Calu3 (cell line): ENCODE measurements around the gene PSG4. TPM values are rescaled to one million over a fixed set of nuclear protein-coding genes. Genes with fewer than 3 reads are reported as not detected.
"Not testable (repeated sequence)": the region's sequence is repeated elsewhere in the genome, so short reads cannot be mapped to it uniquely, and the experiment has no call there.

Experiments
- BruUV-seq: library from RNA; stranded (reverse); fragments of 400-500 nt; replicated peaks from 2 replicates; lab custom pipeline; 2021; lab: Mats Ljungman, UMichigan
- CTCF ChIA-PET: fragments of 300-600 bp; sonication (Branson Sonifier 250); formaldehyde crosslinking; loops from one replicate; lab custom pipeline; 2022; ENCODE audit warnings: antibody characterized with exemption; lab: Charles Lee
- DNase-seq: peaks from one replicate; pipeline ENCODE4 v3.0.0; 2022
- H3K27ac Mint-ChIP-seq: one replicate; pipeline ENCODE4 v1.8.0; 2022; ENCODE audit warnings: mixed read lengths; ENCODE audit not compliant: unreplicated experiment
- H3K27me3 Mint-ChIP-seq: one replicate; pipeline ENCODE4 v1.8.0; 2022; ENCODE audit warnings: mixed read lengths; ENCODE audit not compliant: unreplicated experiment
- H3K36me3 Mint-ChIP-seq: one replicate; pipeline ENCODE4 v1.8.0; 2022; ENCODE audit warnings: mild to moderate bottlenecking, moderate library complexity, mixed read lengths; ENCODE audit not compliant: insufficient read depth, unreplicated experiment
- H3K4me1 Mint-ChIP-seq: one replicate; pipeline ENCODE4 v1.8.0; 2022; ENCODE audit warnings: mild to moderate bottlenecking, low read depth, mixed read lengths; ENCODE audit not compliant: unreplicated experiment
- H3K4me3 Mint-ChIP-seq: one replicate; pipeline ENCODE4 v1.8.0; 2022; ENCODE audit warnings: mild to moderate bottlenecking, low read depth, moderate library complexity, mixed read lengths; ENCODE audit not compliant: unreplicated experiment
- H3K9me3 Mint-ChIP-seq: one replicate; pipeline ENCODE4 v1.8.0; 2022; ENCODE audit warnings: low read depth, mixed read lengths; ENCODE audit not compliant: unreplicated experiment
- intact Hi-C: fragments of 100-400 bp; cut with micrococcal nuclease; formaldehyde crosslinking; loops from one replicate; pipeline ENCODE4 v1.10.0; 2022; ENCODE audit not compliant: unreplicated experiment
- total RNA-seq: library from RNA; stranded (reverse); gene quantifications from 2 replicates; pipeline ENCODE4 v1.2.3, GENCODE V29; 2022
- TF ChIP-seq, protein P1 (sequence below): fragments of 200-600 bp; IDR thresholded peaks from one replicate; pipeline ENCODE4 v1.8.0; 2022; ENCODE audit warnings: antibody characterized with exemption; ENCODE audit not compliant: unreplicated experiment

Gene PSG4
- total RNA-seq, 1 experiment from 2014 or later = 11.2 TPM

GRCh38 chr19:43207991-43208390 is 2.6 kb upstream of the PSG4 start:
- Mint-ChIP-seq H3K4me3 (no peak overlapping the region), H3K4me1 (peaks cover 53% of the 10 kb centered on the region), H3K36me3 (peaks cover 11% of the 10 kb centered on the region), H3K9me3 (no peaks in the 10 kb centered on the region), H3K27me3 (no peaks in the 10 kb centered on the region), H3K27ac (no peak overlapping the region)
- TF ChIP-seq, protein P1, sequence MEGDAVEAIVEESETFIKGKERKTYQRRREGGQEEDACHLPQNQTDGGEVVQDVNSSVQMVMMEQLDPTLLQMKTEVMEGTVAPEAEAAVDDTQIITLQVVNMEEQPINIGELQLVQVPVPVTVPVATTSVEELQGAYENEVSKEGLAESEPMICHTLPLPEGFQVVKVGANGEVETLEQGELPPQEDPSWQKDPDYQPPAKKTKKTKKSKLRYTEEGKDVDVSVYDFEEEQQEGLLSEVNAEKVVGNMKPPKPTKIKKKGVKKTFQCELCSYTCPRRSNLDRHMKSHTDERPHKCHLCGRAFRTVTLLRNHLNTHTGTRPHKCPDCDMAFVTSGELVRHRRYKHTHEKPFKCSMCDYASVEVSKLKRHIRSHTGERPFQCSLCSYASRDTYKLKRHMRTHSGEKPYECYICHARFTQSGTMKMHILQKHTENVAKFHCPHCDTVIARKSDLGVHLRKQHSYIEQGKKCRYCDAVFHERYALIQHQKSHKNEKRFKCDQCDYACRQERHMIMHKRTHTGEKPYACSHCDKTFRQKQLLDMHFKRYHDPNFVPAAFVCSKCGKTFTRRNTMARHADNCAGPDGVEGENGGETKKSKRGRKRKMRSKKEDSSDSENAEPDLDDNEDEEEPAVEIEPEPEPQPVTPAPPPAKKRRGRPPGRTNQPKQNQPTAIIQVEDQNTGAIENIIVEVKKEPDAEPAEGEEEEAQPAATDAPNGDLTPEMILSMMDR = no peak
- DNase-seq = no peak
- intact Hi-C loops = loop anchor here (10.0 kb wide), 1 partner anchor 217 kb away; no protein-coding TSS in a partner anchor
- CTCF ChIA-PET = interaction anchor here (1.6 kb wide), 1 partner anchor 16 kb away, joined by 4 read pairs; no protein-coding TSS in a partner anchor
- no TSS peak for BruUV-seq

DNA sequence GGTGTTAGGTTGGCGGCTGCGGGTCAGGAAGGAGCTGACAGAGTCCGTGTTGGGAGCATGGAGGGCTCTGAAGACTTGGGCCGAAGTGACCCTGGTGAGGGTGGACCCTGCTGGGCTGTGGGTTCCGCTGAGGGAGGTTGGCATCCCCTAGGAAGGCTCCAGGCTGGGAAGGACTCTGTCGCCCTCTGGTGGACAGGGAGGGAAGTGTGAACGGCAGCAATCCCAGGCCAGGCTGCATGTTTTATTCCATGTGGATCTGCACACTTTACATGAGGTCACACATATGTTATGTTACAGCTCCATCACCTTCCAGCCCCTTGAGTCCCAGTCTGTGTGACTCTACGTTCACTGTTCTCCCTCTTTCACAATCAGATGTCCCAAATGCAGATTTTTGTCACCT is 1.7 kb upstream of the PSG4 start:
- TF ChIP-seq, protein P1 = peak; percentile 94
- Mint-ChIP-seq H3K4me1 (peaks cover 61% of the 10 kb centered on the region), H3K36me3 (peaks cover 19% of the 10 kb centered on the region)
- not testable (repeated sequence) for BruUV-seq, H3K9me3 Mint-ChIP-seq, H3K27me3 Mint-ChIP-seq, H3K27ac Mint-ChIP-seq, H3K4me3 Mint-ChIP-seq
- peak; percentile 81 for DNase-seq
- intact Hi-C loops = loop anchor here (10.0 kb wide), 1 partner anchor 218 kb away; no protein-coding TSS in a partner anchor
- CTCF ChIA-PET = interaction anchor here (0.6 to 1.6 kb wide), 3 partner anchors 15 to 102 kb away, joined by 3 to 6 read pairs (median 4); no protein-coding TSS in a partner anchor

DNA sequence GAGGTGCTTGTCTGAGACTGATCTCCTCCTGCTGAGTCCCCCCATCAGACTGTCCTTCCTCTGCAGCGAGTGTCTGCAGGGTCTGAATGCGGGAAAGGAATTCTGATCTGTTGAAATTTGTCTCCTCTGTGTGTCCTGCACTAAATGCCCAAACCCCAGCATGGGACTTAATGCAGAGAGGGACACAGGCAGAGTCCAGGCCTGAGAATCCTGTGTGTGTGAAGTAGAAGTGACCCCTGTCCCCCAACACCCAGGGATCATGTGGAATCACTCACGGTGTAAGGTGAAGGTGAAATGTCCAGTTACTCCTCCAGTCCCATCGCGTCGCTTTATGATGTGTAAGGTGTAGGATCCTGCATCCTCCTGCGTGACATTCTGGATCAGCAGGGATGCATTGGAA is 1.8 kb downstream of the PSG4 start:
- peak overlapping the region; percentile 99 for H3K27ac Mint-ChIP-seq
- DNase-seq, H3K9me3 Mint-ChIP-seq, CTCF ChIA-PET, H3K27me3 Mint-ChIP-seq, BruUV-seq: not testable (repeated sequence)
- intact Hi-C loops = loop anchor here (5.0 to 10.0 kb wide), 2 partner anchors 96 to 221 kb away; no protein-coding TSS in a partner anchor
- peak overlapping the region; percentile 32 for H3K4me3 Mint-ChIP-seq
- H3K4me1 Mint-ChIP-seq = peaks cover 97% of the 10 kb centered on the region
- peaks cover 35% of the 10 kb centered on the region for H3K36me3 Mint-ChIP-seq

DNA sequence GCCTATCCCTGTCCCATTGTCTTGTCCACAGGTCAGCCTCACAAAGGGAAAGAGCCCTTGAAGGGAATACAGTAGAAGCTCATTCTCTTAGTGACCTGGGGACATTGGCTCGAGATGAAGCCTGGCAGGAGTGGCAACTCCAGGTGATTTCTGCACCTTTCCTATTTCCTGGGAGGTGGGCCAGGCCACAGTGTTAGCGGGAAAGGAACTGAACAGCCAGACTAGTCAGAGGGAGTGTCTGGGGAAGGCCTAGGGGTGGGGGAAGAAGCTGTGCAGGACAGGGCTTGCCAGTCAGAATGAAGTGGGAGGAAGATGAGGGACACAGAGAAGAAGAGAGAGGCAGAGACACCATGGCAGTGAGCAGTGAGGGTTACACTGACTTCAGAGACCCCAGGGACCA is 3.5 kb downstream of the PSG4 start:
- H3K9me3 Mint-ChIP-seq, BruUV-seq, H3K27me3 Mint-ChIP-seq: not testable (repeated sequence)
- intact Hi-C loops = loop anchor here (5.0 to 10.0 kb wide), 2 partner anchors 95 to 223 kb away; no protein-coding TSS in a partner anchor
- Mint-ChIP-seq H3K36me3 (peaks cover 35% of the 10 kb centered on the region), H3K4me1 (peaks cover 93% of the 10 kb centered on the region), H3K27ac (peak overlapping the region; percentile 99), H3K4me3 (peak overlapping the region; percentile 13)
- CTCF ChIA-PET = interaction anchor here (0.7 to 1.3 kb wide), 2 partner anchors 48 to 97 kb away, joined by 3 to 16 read pairs; no protein-coding TSS in a partner anchor
- DNase-seq = peak; percentile 32

DNA sequence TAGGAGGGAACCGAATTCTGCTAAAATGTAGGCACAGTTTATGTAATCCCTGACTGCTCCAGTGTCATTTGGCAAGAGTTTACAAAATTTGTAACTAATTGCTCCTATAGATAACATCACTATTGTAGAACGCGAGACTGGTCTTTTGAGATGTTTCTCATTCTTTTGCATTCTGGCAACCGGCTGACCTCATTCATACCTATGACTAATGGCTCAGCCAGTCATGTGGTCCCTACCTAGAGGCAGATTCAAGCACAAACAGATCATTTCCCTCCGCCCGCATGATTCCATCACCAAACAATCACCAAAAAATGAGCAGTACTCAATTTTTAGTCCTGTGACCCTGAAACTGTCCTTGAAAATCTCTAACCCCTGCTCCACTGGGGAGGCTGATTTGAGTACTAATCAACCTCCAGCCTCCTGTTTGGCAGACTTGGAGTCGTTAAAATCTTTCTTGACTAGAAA is 4.1 kb downstream of the PSG4 start:
- H3K27me3 Mint-ChIP-seq, BruUV-seq, H3K9me3 Mint-ChIP-seq: not testable (repeated sequence)
- Mint-ChIP-seq H3K27ac (peak overlapping the region; percentile 99), H3K36me3 (peaks cover 35% of the 10 kb centered on the region), H3K4me1 (peaks cover 88% of the 10 kb centered on the region), H3K4me3 (peak overlapping the region; percentile 13)
- intact Hi-C loops = loop anchor here (5.0 to 10.0 kb wide), 2 partner anchors 94 to 223 kb away; no protein-coding TSS in a partner anchor
- CTCF ChIA-PET = interaction anchor here (0.6 to 1.3 kb wide), 3 partner anchors 47 to 1120 kb away, joined by 3 to 16 read pairs (median 7); no protein-coding TSS in a partner anchor
- peak; percentile 54 for DNase-seq
